NCI-H82 treated with DMSO at 0.1 percent for 48 hours (cell line): Measurements from ENCODE around the gene NPAS2.

ENCODE experiments used
- DNase-seq: peaks from one replicate; lab custom pipeline; 2025; ENCODE audit not compliant: unreplicated experiment; lab: John Stamatoyannopoulos, UW

NPAS2 gene

GRCh38 chr2:100880036-100880435 lies 60.1 kb downstream of the NPAS2 start:
- no peak for DNase-seq

- no peak for DNase-seq
Measured at GRCh38 chr2:100880730-100881129, 60.8 kb downstream of the NPAS2 start.

- no peak for DNase-seq
Measured at GRCh38 chr2:100882645-100883613, 63.0 kb downstream of the NPAS2 start.

GRCh38 chr2:100884145-100884621 lies 64.2 kb downstream of the NPAS2 start:
- no peak for DNase-seq

GRCh38 chr2:100886085-100886484 lies 66.1 kb downstream of the NPAS2 start:
- no peak for DNase-seq

GRCh38 chr2:100887039-100887578 lies 67.2 kb downstream of the NPAS2 start:
- no peak for DNase-seq

GRCh38 chr2:100887713-100888495 lies 68.0 kb downstream of the NPAS2 start:
- DNase-seq: no peak

GRCh38 chr2:100888601-100889000 lies 68.7 kb downstream of the NPAS2 start:
- no peak for DNase-seq

GRCh38 chr2:100889286-100889685 lies 69.3 kb downstream of the NPAS2 start:
- no peak for DNase-seq

GRCh38 chr2:100891906-100892642 lies 72.1 kb downstream of the NPAS2 start:
- DNase-seq: no peak

- no peak for DNase-seq
Measured at GRCh38 chr2:100893392-100894104, 73.6 kb downstream of the NPAS2 start.

GRCh38 chr2:100894105-100894795 lies 74.3 kb downstream of the NPAS2 start:
- DNase-seq: no peak

GRCh38 chr2:100894796-100895156 lies 74.8 kb downstream of the NPAS2 start:
- DNase-seq: no peak

- DNase-seq: no peak
Measured at GRCh38 chr2:100895402-100895801, 75.5 kb downstream of the NPAS2 start.

- no peak for DNase-seq
Measured at GRCh38 chr2:100895934-100896685, 76.2 kb downstream of the NPAS2 start.

- no peak for DNase-seq
Measured at GRCh38 chr2:100898035-100898665, 78.2 kb downstream of the NPAS2 start.

GRCh38 chr2:100900156-100900795 lies 80.3 kb downstream of the NPAS2 start:
- no peak for DNase-seq

GRCh38 chr2:100902817-100903405 lies 83.0 kb downstream of the NPAS2 start:
- DNase-seq: no peak
